Sciatic nerve (tissue), 2 donors: ENCODE measurements around the gene PIAS4. TPM values are rescaled to one million over a fixed set of nuclear protein-coding genes. Genes with fewer than 3 reads are reported as not detected.

ENCODE experiments used
- ATAC-seq: fragments of 200-7000 bp; cut with Tn5 transposase; one replicate; pipeline ENCODE4 v1.9.1; 2020; ENCODE audit warnings: mild to moderate bottlenecking, moderate library complexity
- DNase-seq: peaks from one replicate; pipeline ENCODE4 v3.0.0-alpha.2; 2020; ENCODE audit warnings: low spot score
- intact Hi-C: fragments of 100-400 bp; cut with DNase I; formaldehyde crosslinking; loops from one replicate; pipeline ENCODE4 v1.14.2; 2022
- microRNA-seq: library from miRNA; unstranded; fragments of <30 nt; microRNA quantifications from one replicate; pipeline ENCODE4 v1.2.0, GENCODE V29; 2020
- total RNA-seq: library from RNA; stranded (reverse); fragmentation: NEBNext Ultra II Directional; extraction: Animal tissue kit (Norgen Biotek cat#: 25700); gene quantifications from one replicate; pipeline ENCODE4 v1.2.1, GENCODE V29; 2021
- donor health status: DM: no; HTN: no; CAD: no.
- donor health status: DM: no; HTN: no; CAD: no.

PIAS4 gene
- total RNA-seq, 1 donor from 2014 or later: 33.4 TPM

DNA sequence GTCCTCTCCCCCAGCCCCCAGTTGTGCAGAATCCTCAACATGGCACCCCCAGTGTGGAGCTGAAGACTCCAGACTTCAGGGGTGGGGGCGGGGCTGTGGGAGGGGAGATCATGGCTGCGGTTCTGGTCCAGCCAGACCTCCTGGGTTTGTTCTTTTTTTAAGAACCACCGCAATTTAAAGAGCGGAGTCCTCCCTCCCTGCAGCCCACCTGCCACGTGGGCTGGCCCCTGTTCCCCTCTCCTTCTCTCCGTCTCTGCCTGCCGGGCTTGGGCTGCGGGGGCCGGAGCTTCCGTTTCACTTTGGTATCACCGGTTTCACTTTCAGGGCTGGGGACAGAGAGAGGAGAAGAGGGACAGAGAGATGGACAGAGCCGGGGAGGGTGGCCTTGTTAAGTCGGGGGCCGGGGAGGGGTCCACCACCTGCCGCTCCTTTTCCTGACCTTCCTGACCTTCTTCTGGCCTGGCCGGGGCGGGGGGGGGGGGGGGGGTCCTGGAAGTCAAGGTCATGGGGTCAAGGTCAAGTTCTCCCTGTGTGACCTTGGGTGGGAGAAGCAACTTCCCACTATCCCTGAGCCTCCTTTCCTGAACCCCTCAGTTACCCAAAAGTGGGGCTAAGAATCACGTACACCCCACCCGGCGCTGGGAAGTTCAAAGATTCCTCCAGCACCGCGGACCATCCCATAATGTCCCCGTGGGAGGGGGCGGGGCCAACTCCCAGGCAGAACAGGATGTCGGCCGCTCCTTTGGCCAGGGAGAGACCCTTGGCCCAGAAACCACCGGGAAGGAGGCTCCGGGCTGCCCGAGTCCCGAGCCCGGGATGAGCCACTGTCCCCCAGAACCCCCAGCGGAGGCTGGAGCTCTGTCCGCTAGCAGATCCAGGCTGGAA lies 70.5 kb downstream of the PIAS4 start:
- intact Hi-C loops: no loop called here
- DNase-seq (peak; percentile 85), ATAC-seq (peak; percentile 91)

DNA sequence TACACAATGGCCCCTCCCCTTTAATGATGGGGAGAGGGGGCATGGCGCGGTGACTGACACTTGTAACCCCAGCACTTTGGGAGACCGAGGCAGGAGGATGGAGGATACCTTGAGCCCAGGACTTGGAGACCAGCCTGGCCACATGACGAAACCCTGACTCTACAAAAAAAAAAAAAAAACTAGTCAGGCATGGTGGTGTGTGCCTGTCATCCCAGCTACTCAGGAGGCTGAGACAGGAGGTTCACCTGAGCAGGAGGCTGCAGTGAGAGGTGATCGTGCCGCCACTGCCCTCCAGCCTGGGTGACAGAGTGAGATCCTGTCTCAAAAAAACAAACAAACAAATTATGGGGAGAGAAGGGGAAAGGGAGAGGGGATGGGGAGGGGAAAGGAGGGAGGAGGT lies 72.9 kb downstream of the PIAS4 start:
- no peak for DNase-seq
- no peak for ATAC-seq
- intact Hi-C loops: no loop called here

DNA sequence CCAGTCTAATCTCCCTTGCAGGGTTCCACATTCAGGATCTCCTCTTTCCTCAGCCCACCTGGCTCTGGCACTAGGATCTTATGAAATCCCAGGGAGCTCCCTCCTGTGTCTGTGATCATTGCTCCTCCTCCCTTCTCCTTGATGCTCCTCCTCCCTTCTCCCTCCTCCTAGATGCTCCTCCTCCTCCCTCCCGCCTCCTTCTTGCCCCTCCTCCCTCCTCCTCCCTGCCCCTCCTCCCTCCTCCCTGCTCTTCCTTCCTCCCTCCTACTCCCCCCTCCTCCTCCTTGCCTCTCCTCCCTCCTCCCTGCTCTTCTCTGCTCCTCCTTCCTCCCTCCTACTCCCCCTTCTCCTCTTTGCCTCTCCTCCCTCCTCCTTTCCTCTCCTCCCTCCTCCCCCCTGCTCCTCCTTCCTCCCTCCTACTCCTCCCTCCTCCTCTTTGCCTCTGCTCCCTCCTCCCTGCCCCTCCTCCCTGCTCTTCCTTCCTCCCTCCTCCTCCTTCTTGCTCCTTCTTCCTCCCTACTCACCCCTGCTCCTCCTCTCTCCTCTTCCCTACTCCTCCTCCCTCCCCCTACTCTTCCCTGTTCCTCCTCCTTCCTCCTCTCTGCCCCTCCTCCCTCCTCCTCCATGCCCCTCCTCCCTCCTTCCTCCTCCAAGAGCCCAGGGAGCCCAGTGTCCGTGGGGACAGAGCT lies 74.0 kb downstream of the PIAS4 start:
- intact Hi-C loops: no loop called here
- no peak for ATAC-seq
- DNase-seq: no peak

DNA sequence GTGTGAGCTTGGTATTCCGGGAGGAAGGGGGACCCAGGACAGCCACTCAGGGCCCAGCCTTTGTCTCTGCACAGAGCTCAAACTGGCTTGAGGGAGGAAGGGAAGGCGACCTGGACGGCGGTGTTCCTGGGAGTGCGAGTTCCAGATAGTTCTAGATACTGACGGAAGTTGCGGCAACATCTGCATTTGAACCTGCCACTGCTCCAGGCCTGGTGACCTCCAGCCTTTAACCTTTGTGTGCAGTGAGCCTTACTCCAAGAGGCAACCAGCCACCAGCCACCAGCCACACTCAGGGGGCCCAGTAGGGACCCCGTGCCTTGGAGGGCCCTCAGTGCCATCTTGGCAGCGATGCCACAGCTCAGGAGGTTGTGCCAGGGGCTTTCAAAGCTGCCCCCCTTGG lies 74.6 kb downstream of the PIAS4 start:
- no peak for ATAC-seq
- intact Hi-C loops: no loop called here
- DNase-seq: no peak

DNA sequence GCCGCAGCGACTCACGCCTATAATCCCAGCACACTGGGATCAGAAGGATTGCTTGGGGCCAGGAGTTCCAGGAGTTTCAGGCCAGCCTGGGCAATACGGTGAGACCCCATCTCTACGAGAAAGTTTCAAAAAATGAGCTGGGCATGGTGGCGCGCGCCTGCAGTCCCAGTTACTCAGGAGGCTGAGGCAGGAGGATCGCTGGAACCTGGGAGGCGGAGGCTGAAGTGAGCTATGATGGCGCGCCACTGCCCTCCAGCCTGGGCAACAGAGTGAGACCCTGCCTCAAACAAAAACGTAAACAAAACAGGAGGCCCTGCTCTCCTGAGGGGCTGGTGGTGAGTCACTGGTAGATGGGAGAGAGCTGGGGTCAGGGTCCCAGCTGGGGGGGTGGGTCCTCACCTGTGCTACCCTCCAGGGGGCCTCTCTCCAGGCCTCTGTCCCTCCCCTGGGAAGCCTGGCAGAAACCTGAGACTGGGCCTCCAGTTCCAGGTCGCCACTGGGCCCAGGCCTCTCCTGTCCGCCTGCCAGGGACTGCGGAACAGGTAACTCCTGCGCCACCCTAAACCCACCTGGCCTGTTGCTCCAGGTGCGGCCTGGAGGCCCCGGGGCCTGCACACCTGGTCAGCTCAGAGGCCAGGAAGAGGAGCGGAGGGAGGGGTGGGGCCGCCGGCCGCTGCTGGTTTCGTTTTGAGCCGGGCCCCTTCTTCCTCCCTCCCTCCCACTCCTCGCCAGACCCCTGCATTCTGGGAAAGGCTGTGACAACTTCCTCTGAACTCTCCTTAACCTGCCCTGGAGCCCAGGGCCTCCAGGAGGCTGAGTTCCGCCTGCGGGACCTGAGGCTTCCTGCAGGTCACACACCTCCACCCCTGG lies 76.4 kb downstream of the PIAS4 start:
- intact Hi-C loops: no loop called here
- peak; percentile 4 for ATAC-seq
- DNase-seq: no peak

DNA sequence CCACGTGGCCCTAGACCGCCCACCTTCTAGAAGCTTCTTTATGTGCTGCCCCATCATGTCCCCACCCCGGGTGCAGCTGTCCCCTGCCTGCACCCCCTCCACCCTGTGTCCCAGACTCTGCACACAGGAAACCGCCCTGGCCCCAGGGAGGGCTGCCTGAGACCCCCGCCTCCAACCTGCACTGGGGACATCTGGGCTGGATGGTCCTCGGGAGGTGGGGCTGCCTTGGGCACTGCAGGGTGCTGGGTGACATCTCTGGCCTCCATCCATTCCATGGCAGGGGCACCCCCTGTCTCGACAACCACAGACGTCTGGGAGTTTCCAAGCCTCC lies 77.0 kb downstream of the PIAS4 start:
- intact Hi-C loops: no loop called here
- ATAC-seq (peak; percentile 3), DNase-seq (no peak)

DNA sequence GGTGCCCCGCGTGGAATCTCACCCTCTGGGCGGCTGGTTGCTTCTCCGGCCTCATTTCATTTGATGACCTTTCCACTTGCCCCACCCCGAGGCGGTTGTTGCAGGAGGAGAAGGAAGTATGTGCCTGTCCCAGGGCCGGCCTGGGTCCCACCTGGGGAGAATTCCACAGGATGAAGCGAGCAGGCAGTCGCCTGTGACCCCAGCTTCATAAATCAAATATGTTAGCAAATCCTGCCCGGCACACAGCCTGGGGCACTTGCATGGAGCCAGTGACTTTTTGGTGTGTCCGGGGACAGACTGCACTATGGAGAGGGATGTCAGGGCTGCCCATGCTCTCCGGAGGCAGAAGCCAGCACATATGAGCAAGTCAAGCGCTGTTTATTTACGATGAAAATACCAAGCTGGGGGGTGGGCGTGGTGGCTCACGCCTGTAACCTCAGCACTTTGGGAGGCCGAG lies 78.9 kb downstream of the PIAS4 start:
- intact Hi-C loops: no loop called here
- ATAC-seq (no peak), DNase-seq (no peak)

DNA sequence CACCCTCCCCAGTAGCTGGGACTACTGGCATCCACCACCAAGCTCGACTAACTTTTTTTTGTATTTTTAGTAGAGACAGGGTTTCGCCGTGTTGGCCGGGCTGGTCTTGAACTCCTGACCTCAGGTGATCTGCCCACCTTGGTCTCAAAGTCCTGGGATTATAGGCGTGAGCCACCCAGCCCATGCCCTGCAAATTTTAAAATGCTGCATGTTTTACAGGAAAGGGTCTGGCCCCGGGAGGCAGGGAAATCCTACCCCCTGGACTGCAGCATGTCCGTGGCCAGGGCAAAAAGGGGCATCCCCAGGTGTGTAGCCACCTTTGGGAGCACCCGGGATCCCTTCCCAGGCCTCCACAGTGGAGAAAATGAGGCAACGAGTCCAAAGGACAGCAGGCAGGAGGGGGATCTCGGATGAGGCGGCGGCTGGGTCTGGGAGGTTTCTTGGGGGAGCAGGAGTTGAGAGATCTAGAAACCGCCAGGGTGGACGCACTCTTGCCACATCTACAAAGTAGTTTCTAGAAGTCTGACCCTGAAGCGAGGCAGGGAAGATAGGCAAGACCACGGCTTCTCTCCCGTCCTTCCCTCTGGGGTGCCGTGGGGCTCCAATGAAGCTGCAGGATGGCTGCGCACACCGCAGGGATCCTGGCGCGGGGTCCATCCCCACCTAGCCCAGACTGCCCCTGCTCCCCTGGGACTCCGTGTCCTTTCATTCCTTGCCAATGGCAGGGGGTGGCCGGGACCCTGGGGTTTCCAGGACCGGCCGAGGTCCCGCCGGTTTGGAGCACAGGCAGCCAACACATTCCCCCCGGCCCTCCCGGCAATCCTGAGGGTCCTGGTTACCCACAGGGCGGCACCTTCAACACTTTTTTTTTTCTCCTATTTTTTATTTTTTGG lies 80.5 kb downstream of the PIAS4 start:
- ATAC-seq (peak; percentile 7), DNase-seq (no peak)
- intact Hi-C loops: no loop called here

DNA sequence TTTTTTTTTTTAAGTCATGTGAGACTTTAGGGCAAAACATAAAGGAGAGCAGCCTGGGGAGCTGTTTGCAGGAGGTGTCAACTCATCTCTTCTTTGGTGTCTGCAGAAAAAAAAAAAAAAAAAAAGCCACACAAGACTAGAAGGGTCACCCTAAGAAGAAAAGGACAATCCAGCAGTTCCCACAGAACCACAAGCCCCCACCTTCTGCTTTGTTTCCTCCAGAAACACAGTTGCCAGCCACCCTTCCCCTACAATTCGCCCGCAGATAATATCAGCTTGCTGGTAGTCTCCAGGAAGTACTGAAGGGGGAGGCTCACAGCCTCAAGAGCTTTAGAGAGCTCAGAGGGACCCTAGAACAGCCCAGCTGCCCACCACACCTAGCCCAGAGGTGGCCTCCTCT lies 81.4 kb downstream of the PIAS4 start:
- intact Hi-C loops: no loop called here
- ATAC-seq (peak; percentile 27), DNase-seq (no peak)

Small RNA genes within 50 kb of the gene (microRNA-seq; reads per million reads assigned to microRNA genes)
- gene MIR637: not detected

Other genes with a start within 250 kb of the PIAS4 start
- gene APBA3, start 246.0 kb upstream of the PIAS4 start, total RNA-seq: 26.1 TPM
- 35.3 TPM for gene MRPL54, start 245.1 kb upstream of the PIAS4 start, total RNA-seq
- not detected for gene RAX2, start 235.5 kb upstream of the PIAS4 start, total RNA-seq
- 1.6 TPM for gene MATK, start 221.4 kb upstream of the PIAS4 start, total RNA-seq
- gene ZFR2, start 138.7 kb upstream of the PIAS4 start, total RNA-seq: 0.31 TPM
- gene ATCAY, start 127.1 kb upstream of the PIAS4 start, total RNA-seq: not detected
- gene NMRK2, start 74.7 kb upstream of the PIAS4 start, total RNA-seq: not detected
- 69.0 TPM for gene DAPK3, start 36.6 kb upstream of the PIAS4 start, total RNA-seq
- gene EEF2, start 22.3 kb upstream of the PIAS4 start, total RNA-seq: 1,381 TPM
- 54.2 TPM for gene ZBTB7A, start 59.2 kb downstream of the PIAS4 start, total RNA-seq
- gene MAP2K2, start 116.4 kb downstream of the PIAS4 start, total RNA-seq: 108 TPM
- not detected for gene CREB3L3, start 145.9 kb downstream of the PIAS4 start, total RNA-seq
- gene SIRT6, start 174.8 kb downstream of the PIAS4 start, total RNA-seq: 19.0 TPM
- 1.3 TPM for gene ANKRD24, start 175.0 kb downstream of the PIAS4 start, total RNA-seq
- 3.0 TPM for gene EBI3, start 221.8 kb downstream of the PIAS4 start, total RNA-seq
- 17.3 TPM for gene YJU2, start 239.3 kb downstream of the PIAS4 start, total RNA-seq